ENCODE results near the gene RPGRIP1L. TPM values are rescaled to one million over a fixed set of nuclear protein-coding genes. Genes with fewer than 3 reads are reported as not detected.
A peak's percentile ranks its signal among the peaks of the same experiment; 100 is the strongest.

The RPGRIP1L gene
- polyA plus RNA-seq, 2 of the 4 experiments (the other 2 are of a cell fraction) = 13.0 to 19.6 TPM

GRCh38 chr16:53745753-53746266, 42.2 kb upstream of the RPGRIP1L start:
- no peak for TF ChIP-seq RNF2 (IDR thresholded peaks at IDR 0.05; ENCODE audit: borderline replicate concordance, low read depth)
- TF ChIP-seq HDAC2 (IDR thresholded peaks at IDR 0.05) = no peak
- TF ChIP-seq USF2 (IDR thresholded peaks at IDR 0.05) = peak; percentile 40
- FAIRE-seq (no peak), ATAC-seq (peak; percentile 73 to 83), DNase-seq (ENCODE audit: low read depth in 1 of 2, low spot score in 1 of 2) (peak in 1 of 2 experiments; percentile 72)
- 58% methylated on average over 4 of the region's 4 CpGs for WGBS (ENCODE audit: missing lambda C conversion rate)
- ChIA-PET CTCF (interaction anchor here (0.7 to 1.3 kb wide), 2 partner anchors 12 to 23 kb away, joined by 3 to 4 read pairs; no protein-coding TSS in a partner anchor), POLR2A (no interaction called here)
- Histone ChIP-seq H3K4me3 (no peak overlapping the region), H3K4me2 (peak overlapping the region; percentile 63), H3K27ac (peak overlapping the region; percentile 39 to 47; a peak in 5 of 6 replicates), H3K9me3 (peaks cover 8% of the 10 kb centered on the region; the same call in 1 of the 3 replicates), H3K4me1 (peaks cover 29% of the 10 kb centered on the region)

DNA sequence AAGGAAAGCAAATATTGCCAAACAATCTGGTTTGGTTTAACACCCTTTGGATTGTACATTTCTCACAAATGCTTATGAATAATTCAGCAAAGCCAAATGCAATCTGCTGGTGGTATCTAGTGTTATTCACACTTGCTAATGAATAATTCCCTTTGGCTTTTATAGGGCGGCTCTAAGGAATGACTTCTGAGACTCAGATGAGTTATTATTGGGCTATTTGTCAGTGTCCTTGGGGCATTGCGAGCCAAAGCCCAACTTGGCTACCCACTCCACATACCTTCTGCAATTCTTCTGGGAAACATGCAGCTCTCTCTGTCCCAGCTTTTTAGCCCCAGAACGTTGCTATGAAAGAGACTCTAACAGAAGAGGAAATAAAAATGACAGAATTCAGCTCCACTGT, 41.4 kb upstream of the RPGRIP1L start:
- no peak for TF ChIP-seq MAFK (IDR thresholded peaks at IDR 0.05; ENCODE audit: partially characterized antibody)
- TF ChIP-seq POLR2A (IDR thresholded peaks at IDR 0.05; ENCODE audit: low read length) = no peak
- TF ChIP-seq RNF2 (IDR thresholded peaks at IDR 0.05; ENCODE audit: borderline replicate concordance, low read depth) = no peak
- TF ChIP-seq TP53 (CRISPR knock-in tag; IDR thresholded peaks at IDR 0.05) = no peak
- TF ChIP-seq PHF8 (IDR thresholded peaks at IDR 0.05; ENCODE audit: borderline replicate concordance, low read depth) = no peak
- TF ChIP-seq HEYL (CRISPR knock-in tag; IDR thresholded peaks at IDR 0.05) = no peak
- TF ChIP-seq RFX5 (IDR thresholded peaks at IDR 0.05) = no peak
- no peak for TF ChIP-seq BHLHE40 (IDR thresholded peaks at IDR 0.05; ENCODE audit: low read depth, low read length)
- no peak for TF ChIP-seq HOXB13 (CRISPR knock-in tag; IDR thresholded peaks at IDR 0.05; ENCODE audit: low read depth)
- TF ChIP-seq HOXA7 (CRISPR knock-in tag; IDR thresholded peaks at IDR 0.05) = no peak
- no peak for TF ChIP-seq CHD4 (IDR thresholded peaks at IDR 0.05; ENCODE audit: borderline replicate concordance)
- TF ChIP-seq RARB (CRISPR knock-in tag; IDR thresholded peaks at IDR 0.05) = no peak
- TF ChIP-seq CHD2 (IDR thresholded peaks at IDR 0.05; ENCODE audit: low read length, partially characterized antibody) = no peak
- no peak for TF ChIP-seq POLR2AphosphoS2 (conservative IDR thresholded peaks at IDR 0.05; ENCODE audit: low read length)
- TF ChIP-seq PBX3 (IDR thresholded peaks at IDR 0.05) = no peak
- TF ChIP-seq ZC3H11A (IDR thresholded peaks at IDR 0.05) = no peak
- TF ChIP-seq FOSB (CRISPR knock-in tag; IDR thresholded peaks at IDR 0.05) = no peak
- Histone ChIP-seq H3K4me1 (peaks cover 30% of the 10 kb centered on the region), H3K9me3 (peaks cover 8% of the 10 kb centered on the region; the same call in 1 of the 3 replicates), H3K27ac (peak overlapping the region; percentile 39 to 47; a peak in 4 of 6 replicates), H3K4me3 (no peak overlapping the region), H3K4me2 (peak overlapping the region; percentile 63)
- DNase-seq (ENCODE audit: low read depth in 1 of 2, low spot score in 1 of 2) (no peak), ATAC-seq (peak in 1 of 2 experiments; percentile 39; a peak in 4 of 6 replicates), FAIRE-seq (no peak)
- ChIA-PET POLR2A (no interaction called here), CTCF (interaction anchor here (0.6 to 4.2 kb wide), 7 partner anchors 9 to 1192 kb away, joined by 3 to 23 read pairs (median 3); no protein-coding TSS in a partner anchor)
- 28% methylated on average over 3 of the region's 3 CpGs for WGBS (ENCODE audit: missing lambda C conversion rate)

GRCh38 chr16:53744449-53744848, 40.8 kb upstream of the RPGRIP1L start:
- WGBS (ENCODE audit: missing lambda C conversion rate) = 35% methylated on average over 3 of the region's 3 CpGs
- no peak for TF ChIP-seq RFX5 (IDR thresholded peaks at IDR 0.05)
- ChIA-PET POLR2A (no interaction called here), CTCF (interaction anchor here (0.6 to 4.2 kb wide), 10 partner anchors 9 to 1758 kb away, joined by 3 to 23 read pairs (median 3); no protein-coding TSS in a partner anchor)
- peaks cover 8% of the 10 kb centered on the region; the same call in 1 of the 3 replicates for H3K9me3 ChIP-seq
- FAIRE-seq (no peak), ATAC-seq (no peak), DNase-seq (ENCODE audit: low read depth in 1 of 2, low spot score in 1 of 2) (no peak)
- peak overlapping the region in 1 of 2 experiments; percentile 59; a peak in 3 of 6 replicates for H3K27ac ChIP-seq
- H3K4me3 ChIP-seq = no peak overlapping the region
- H3K4me1 ChIP-seq = peaks cover 30% of the 10 kb centered on the region
- H3K4me2 ChIP-seq = peak overlapping the region; percentile 63
